Measurements from ENCODE around the gene NDUFS7. TPM values are rescaled to one million over a fixed set of nuclear protein-coding genes. Genes with fewer than 3 reads are reported as not detected.

NDUFS7 gene
- total and polyA plus RNA-seq, 9 of the 15 experiments (the other 6 are each of a cell fraction or from before 2014, with no cell fraction given), result 6.0 to 271 (median 60.6) TPM

- TF ChIP-seq, protein P1, sequence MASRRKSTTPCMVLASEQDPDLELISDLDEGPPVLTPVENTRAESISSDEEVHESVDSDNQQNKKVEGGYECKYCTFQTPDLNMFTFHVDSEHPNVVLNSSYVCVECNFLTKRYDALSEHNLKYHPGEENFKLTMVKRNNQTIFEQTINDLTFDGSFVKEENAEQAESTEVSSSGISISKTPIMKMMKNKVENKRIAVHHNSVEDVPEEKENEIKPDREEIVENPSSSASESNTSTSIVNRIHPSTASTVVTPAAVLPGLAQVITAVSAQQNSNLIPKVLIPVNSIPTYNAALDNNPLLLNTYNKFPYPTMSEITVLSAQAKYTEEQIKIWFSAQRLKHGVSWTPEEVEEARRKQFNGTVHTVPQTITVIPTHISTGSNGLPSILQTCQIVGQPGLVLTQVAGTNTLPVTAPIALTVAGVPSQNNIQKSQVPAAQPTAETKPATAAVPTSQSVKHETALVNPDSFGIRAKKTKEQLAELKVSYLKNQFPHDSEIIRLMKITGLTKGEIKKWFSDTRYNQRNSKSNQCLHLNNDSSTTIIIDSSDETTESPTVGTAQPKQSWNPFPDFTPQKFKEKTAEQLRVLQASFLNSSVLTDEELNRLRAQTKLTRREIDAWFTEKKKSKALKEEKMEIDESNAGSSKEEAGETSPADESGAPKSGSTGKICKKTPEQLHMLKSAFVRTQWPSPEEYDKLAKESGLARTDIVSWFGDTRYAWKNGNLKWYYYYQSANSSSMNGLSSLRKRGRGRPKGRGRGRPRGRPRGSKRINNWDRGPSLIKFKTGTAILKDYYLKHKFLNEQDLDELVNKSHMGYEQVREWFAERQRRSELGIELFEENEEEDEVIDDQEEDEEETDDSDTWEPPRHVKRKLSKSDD (conservative IDR thresholded peaks at IDR 0.05; ENCODE audit: low read length), result peak; percentile 81; the same call in 1 of the 2 replicates
- TF ChIP-seq KAT8 (IDR thresholded peaks at IDR 0.05; ENCODE audit: low read depth) (no peak), CC2D1A (IDR thresholded peaks at IDR 0.05) (no peak; the same call in 1 of the 2 replicates), ZKSCAN8 (CRISPR knock-in tag; IDR thresholded peaks at IDR 0.05) (no peak; the same call in 1 of the 2 replicates), BRD9 (IDR thresholded peaks at IDR 0.05; ENCODE audit: low read depth, partially characterized antibody) (peak; percentile 87), ZNF143 (CRISPR knock-in tag; IDR thresholded peaks at IDR 0.05) (no peak; the same call in 1 of the 2 replicates), FOSL1 (tag; conservative IDR thresholded peaks at IDR 0.05) (peak; percentile 56), ZFP30 (CRISPR knock-in tag; IDR thresholded peaks at IDR 0.05; ENCODE audit: borderline replicate concordance) (no peak), KAT7 (CRISPR knock-in tag; IDR thresholded peaks at IDR 0.05; ENCODE audit: borderline replicate concordance) (peak; percentile 100; the same call in 1 of the 2 replicates), ATF4 (CRISPR knock-in tag; IDR thresholded peaks at IDR 0.05) (no peak; the same call in 1 of the 2 replicates), ZNF717 (CRISPR knock-in tag; IDR thresholded peaks at IDR 0.05) (no peak), HDAC6 (IDR thresholded peaks at IDR 0.05; ENCODE audit: low read depth, low read length) (no peak; the same call in 1 of the 2 replicates), RBM34 (IDR thresholded peaks at IDR 0.05; ENCODE audit: borderline replicate concordance, insufficient read depth, low read length) (no peak)
- TF ChIP-seq, protein P2, sequence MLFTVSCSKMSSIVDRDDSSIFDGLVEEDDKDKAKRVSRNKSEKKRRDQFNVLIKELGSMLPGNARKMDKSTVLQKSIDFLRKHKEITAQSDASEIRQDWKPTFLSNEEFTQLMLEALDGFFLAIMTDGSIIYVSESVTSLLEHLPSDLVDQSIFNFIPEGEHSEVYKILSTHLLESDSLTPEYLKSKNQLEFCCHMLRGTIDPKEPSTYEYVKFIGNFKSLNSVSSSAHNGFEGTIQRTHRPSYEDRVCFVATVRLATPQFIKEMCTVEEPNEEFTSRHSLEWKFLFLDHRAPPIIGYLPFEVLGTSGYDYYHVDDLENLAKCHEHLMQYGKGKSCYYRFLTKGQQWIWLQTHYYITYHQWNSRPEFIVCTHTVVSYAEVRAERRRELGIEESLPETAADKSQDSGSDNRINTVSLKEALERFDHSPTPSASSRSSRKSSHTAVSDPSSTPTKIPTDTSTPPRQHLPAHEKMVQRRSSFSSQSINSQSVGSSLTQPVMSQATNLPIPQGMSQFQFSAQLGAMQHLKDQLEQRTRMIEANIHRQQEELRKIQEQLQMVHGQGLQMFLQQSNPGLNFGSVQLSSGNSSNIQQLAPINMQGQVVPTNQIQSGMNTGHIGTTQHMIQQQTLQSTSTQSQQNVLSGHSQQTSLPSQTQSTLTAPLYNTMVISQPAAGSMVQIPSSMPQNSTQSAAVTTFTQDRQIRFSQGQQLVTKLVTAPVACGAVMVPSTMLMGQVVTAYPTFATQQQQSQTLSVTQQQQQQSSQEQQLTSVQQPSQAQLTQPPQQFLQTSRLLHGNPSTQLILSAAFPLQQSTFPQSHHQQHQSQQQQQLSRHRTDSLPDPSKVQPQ (CRISPR knock-in tag; IDR thresholded peaks at IDR 0.05; ENCODE audit: borderline replicate concordance), result no peak
- TF ChIP-seq, protein P3, sequence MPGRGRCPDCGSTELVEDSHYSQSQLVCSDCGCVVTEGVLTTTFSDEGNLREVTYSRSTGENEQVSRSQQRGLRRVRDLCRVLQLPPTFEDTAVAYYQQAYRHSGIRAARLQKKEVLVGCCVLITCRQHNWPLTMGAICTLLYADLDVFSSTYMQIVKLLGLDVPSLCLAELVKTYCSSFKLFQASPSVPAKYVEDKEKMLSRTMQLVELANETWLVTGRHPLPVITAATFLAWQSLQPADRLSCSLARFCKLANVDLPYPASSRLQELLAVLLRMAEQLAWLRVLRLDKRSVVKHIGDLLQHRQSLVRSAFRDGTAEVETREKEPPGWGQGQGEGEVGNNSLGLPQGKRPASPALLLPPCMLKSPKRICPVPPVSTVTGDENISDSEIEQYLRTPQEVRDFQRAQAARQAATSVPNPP (IDR thresholded peaks at IDR 0.05; ENCODE audit: borderline replicate concordance, insufficient read depth, insufficient read length), result no peak
- TF ChIP-seq, protein P4, sequence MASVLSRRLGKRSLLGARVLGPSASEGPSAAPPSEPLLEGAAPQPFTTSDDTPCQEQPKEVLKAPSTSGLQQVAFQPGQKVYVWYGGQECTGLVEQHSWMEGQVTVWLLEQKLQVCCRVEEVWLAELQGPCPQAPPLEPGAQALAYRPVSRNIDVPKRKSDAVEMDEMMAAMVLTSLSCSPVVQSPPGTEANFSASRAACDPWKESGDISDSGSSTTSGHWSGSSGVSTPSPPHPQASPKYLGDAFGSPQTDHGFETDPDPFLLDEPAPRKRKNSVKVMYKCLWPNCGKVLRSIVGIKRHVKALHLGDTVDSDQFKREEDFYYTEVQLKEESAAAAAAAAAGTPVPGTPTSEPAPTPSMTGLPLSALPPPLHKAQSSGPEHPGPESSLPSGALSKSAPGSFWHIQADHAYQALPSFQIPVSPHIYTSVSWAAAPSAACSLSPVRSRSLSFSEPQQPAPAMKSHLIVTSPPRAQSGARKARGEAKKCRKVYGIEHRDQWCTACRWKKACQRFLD (CRISPR knock-in tag; IDR thresholded peaks at IDR 0.05), result peak; percentile 84
- TF ChIP-seq, protein P5, sequence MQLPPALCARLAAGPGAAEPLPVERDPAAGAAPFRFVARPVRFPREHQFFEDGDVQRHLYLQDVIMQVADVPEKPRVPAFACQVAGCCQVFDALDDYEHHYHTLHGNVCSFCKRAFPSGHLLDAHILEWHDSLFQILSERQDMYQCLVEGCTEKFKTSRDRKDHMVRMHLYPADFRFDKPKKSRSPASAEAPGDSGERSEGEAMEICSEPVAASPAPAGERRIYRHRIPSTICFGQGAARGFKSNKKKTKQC (CRISPR knock-in tag; IDR thresholded peaks at IDR 0.05), result peak; percentile 84
Measured at GRCh38 chr19:1383312-1384084, at the start of gene NDUFS7 (continued).
